GM12878 (cell line): Measurements from ENCODE around the gene CNOT6L.

ENCODE experiments used
- CTCF ChIP-seq, 3 experiments: IDR thresholded peaks in 2 of 3; conservative IDR thresholded peaks in 1 of 3; 2 replicates each; pipeline ENCODE4 v1.5.1; 2011; ENCODE audit warnings: low read depth in 3 of 3, low read length in 3 of 3, mild to moderate bottlenecking in 3 of 3, control low read depth in 2 of 3, moderate library complexity in 2 of 3, inconsistent platforms in 1 of 3, mixed read lengths in 1 of 3; ENCODE audit not compliant: control insufficient read depth in 2 of 3, insufficient read depth in 1 of 3; ENCODE audit errors: extremely low read depth in 1 of 3
- EZH2 ChIP-seq: IDR thresholded peaks from 2 replicates; pipeline ENCODE4 v1.6.1; 2012; ENCODE audit warnings: low read depth, mild to moderate bottlenecking, control low read depth, inconsistent platforms, low read length, borderline replicate concordance; ENCODE audit not compliant: control insufficient read depth
- FOS ChIP-seq: IDR thresholded peaks from 3 replicates; pipeline ENCODE4 v1.6.1; 2011; ENCODE audit warnings: borderline replicate concordance; ENCODE audit not compliant: insufficient read length; ENCODE audit errors: extremely low read depth
- MXI1 ChIP-seq: fragments of 150-350 bp; IDR thresholded peaks from 2 replicates; pipeline ENCODE4 v1.6.1; 2011; ENCODE audit warnings: low read depth, mild to moderate bottlenecking, inconsistent platforms, low read length, improper control_type of control experiment
- POLR2AphosphoS5 ChIP-seq: IDR thresholded peaks from 2 replicates; pipeline ENCODE4 v1.6.1; 2011; ENCODE audit warnings: mild to moderate bottlenecking, low read length, inconsistent platforms
- RAD51 ChIP-seq: fragments of 450-650 bp; IDR thresholded peaks from 2 replicates; pipeline ENCODE4 v1.6.1; 2016; ENCODE audit warnings: moderate library complexity, mild to moderate bottlenecking, inconsistent platforms
- TAF1 ChIP-seq: IDR thresholded peaks from 2 replicates; pipeline ENCODE4 v1.6.1; 2011; ENCODE audit warnings: mild to moderate bottlenecking, low read depth, low read length, borderline replicate concordance
- TCF7 ChIP-seq: IDR thresholded peaks from 2 replicates; pipeline ENCODE4 v1.6.1; 2014; ENCODE audit warnings: antibody characterized with exemption, borderline replicate concordance
- YY1 ChIP-seq: IDR thresholded peaks from 2 replicates; pipeline ENCODE4 v1.6.1; 2011; ENCODE audit warnings: low read depth, mild to moderate bottlenecking, low read length
- TF ChIP-seq, protein P1 (sequence below): IDR thresholded peaks from 2 replicates; pipeline ENCODE4 v1.6.1; 2012; ENCODE audit warnings: mild to moderate bottlenecking, low read depth, low read length

DNA sequence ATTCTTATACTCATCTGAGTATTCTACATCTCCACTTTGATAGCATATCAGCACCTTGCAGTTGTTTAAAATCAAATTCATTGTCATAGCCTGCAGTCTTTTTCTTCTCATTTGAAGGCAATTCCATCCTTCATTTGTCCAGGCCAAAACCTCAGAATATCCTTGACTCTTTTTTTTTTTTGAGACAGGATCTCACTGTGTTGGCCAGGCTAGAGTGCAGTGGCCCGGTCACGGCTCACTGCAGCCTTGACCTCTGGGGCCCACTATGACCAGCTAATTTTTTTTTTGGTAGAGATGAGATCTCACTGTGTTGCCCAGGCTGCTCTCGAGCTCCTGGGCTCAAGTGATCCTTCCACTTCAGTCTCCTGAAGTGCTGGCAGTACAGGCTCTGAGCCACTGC lies 46.1 kb upstream of the CNOT6L start:
- TF ChIP-seq POLR2AphosphoS5 (no peak), CTCF (IDR thresholded peaks at IDR 0.05 in 2 of 3, conservative IDR thresholded peaks at IDR 0.05 in 1 of 3; ENCODE audit: control insufficient read depth in 2 of 3, extremely low read depth in 1 of 3, insufficient read depth in 1 of 3, low read depth in 3 of 3, low read length in 3 of 3) (no peak), RAD51 (no peak), TCF7 (no peak), MXI1 (no peak), TAF1 (no peak), EZH2 (no peak), FOS (no peak), YY1 (no peak)
- TF ChIP-seq, protein P1, sequence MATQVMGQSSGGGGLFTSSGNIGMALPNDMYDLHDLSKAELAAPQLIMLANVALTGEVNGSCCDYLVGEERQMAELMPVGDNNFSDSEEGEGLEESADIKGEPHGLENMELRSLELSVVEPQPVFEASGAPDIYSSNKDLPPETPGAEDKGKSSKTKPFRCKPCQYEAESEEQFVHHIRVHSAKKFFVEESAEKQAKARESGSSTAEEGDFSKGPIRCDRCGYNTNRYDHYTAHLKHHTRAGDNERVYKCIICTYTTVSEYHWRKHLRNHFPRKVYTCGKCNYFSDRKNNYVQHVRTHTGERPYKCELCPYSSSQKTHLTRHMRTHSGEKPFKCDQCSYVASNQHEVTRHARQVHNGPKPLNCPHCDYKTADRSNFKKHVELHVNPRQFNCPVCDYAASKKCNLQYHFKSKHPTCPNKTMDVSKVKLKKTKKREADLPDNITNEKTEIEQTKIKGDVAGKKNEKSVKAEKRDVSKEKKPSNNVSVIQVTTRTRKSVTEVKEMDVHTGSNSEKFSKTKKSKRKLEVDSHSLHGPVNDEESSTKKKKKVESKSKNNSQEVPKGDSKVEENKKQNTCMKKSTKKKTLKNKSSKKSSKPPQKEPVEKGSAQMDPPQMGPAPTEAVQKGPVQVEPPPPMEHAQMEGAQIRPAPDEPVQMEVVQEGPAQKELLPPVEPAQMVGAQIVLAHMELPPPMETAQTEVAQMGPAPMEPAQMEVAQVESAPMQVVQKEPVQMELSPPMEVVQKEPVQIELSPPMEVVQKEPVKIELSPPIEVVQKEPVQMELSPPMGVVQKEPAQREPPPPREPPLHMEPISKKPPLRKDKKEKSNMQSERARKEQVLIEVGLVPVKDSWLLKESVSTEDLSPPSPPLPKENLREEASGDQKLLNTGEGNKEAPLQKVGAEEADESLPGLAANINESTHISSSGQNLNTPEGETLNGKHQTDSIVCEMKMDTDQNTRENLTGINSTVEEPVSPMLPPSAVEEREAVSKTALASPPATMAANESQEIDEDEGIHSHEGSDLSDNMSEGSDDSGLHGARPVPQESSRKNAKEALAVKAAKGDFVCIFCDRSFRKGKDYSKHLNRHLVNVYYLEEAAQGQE, result no peak
